GM12878 (cell line): ENCODE measurements around the gene B3GAT2. TPM values are rescaled to one million over a fixed set of nuclear protein-coding genes. Genes with fewer than 3 reads are reported as not detected.
A peak's percentile ranks its signal among the peaks of the same experiment; 100 is the strongest.

Source experiments
- ATAC-seq: fragments of 200-7000 bp; cut with Tn5 transposase; 3 replicates; pipeline ENCODE4 v1.9.1; 2020; ENCODE audit warnings: mild to moderate bottlenecking, moderate library complexity
- BruUV-seq: library from RNA; stranded (reverse); fragments of 400-500 nt; replicated peaks from 2 replicates; lab custom pipeline; 2021; lab: Mats Ljungman, UMichigan
- CTCF ChIA-PET: fragments of 300-600 bp; sonication (Branson Sonifier 250); formaldehyde crosslinking; extraction: SDS; loops from one replicate; lab custom pipeline; 2021; ENCODE audit warnings: inconsistent platforms; lab: Yijun Ruan, JAX
- POLR2A ChIA-PET: fragments of 350-600 bp; formaldehyde crosslinking; extraction: SDS; loops from one replicate; lab custom pipeline; 2021; ENCODE audit warnings: inconsistent platforms; lab: Charles Lee
- RAD21 ChIA-PET: fragments of 300-600 bp; sonication (Branson Sonifier 250); formaldehyde crosslinking; loops from one replicate; lab custom pipeline; 2023; ENCODE audit warnings: antibody characterized with exemption; ENCODE audit not compliant: unreplicated experiment; lab: Charles Lee
- SMC1A ChIA-PET: fragments of 300-600 bp; sonication (Branson Sonifier 250); formaldehyde crosslinking; loops from one replicate; lab custom pipeline; 2023; ENCODE audit not compliant: unreplicated experiment, uncharacterized antibody; lab: Charles Lee
- DNase-seq: peaks from one replicate; pipeline ENCODE4 v3.0.0-alpha.2; 2011; ENCODE audit warnings: low read depth, low spot score
- FAIRE-seq: peaks from 3 replicates; lab custom pipeline; 2011; peaks lifted over from hg19 to GRCh38; lab: Jason Lieb, UNC
- H2AFZ ChIP-seq: 2 replicates; pipeline ENCODE4 v1.6.0; 2011; ENCODE audit warnings: low read depth, low read length, control low read depth; ENCODE audit not compliant: control insufficient read depth
- H3K27ac ChIP-seq: 2 replicates; pipeline ENCODE4 v1.5.1; 2011; ENCODE audit warnings: control low read depth; ENCODE audit not compliant: control insufficient read depth, insufficient read depth
- H3K27me3 ChIP-seq, 2 experiments: replicated peaks in 1 of 2; 2 replicates each; pipeline versions ENCODE4 v1.6.0 to v1.6.1; 2011; ENCODE audit warnings: low read length in 1 of 2; ENCODE audit not compliant: control insufficient read depth in 2 of 2, insufficient read depth in 2 of 2
- H3K36me3 ChIP-seq, 2 experiments: 2 replicates each; pipeline ENCODE4 v1.5.1; 2011; ENCODE audit warnings: low read length in 1 of 2; ENCODE audit not compliant: control insufficient read depth in 2 of 2, insufficient read depth in 2 of 2
- H3K4me1 ChIP-seq: 2 replicates; pipeline ENCODE4 v1.6.1; 2011; ENCODE audit warnings: mild to moderate bottlenecking, low read length, moderate library complexity, mixed read lengths; ENCODE audit not compliant: control insufficient read depth, insufficient read depth
- H3K4me2 ChIP-seq: 2 replicates; pipeline ENCODE4 v1.6.0; 2011; ENCODE audit warnings: control low read depth; ENCODE audit not compliant: control insufficient read depth, insufficient read depth
- H3K4me3 ChIP-seq: fragments of 200-600 bp; sonication (generic); 2 replicates; pipeline ENCODE4 v1.5.1; 2016
- H3K79me2 ChIP-seq: 2 replicates; pipeline ENCODE4 v1.6.0; 2011; ENCODE audit warnings: low read length; ENCODE audit not compliant: control insufficient read depth, insufficient read depth
- H3K9ac ChIP-seq: 2 replicates; pipeline ENCODE4 v1.8.0; 2011; ENCODE audit warnings: low read length, control low read depth, mixed read lengths; ENCODE audit not compliant: control insufficient read depth, insufficient read depth
- H3K9me3 ChIP-seq: replicated peaks from 3 replicates; pipeline ENCODE4 v1.5.1; 2011; ENCODE audit warnings: mild to moderate bottlenecking, low read length; ENCODE audit not compliant: control insufficient read depth, insufficient read depth
- H4K20me1 ChIP-seq: 2 replicates; pipeline ENCODE4 v1.6.0; 2011; ENCODE audit not compliant: control insufficient read depth, insufficient read depth
- CTCF ChIP-seq, 3 experiments: IDR thresholded peaks in 2 of 3; conservative IDR thresholded peaks in 1 of 3; 2 replicates each; pipeline ENCODE4 v1.5.1; 2011; ENCODE audit warnings: low read depth in 3 of 3, low read length in 3 of 3, mild to moderate bottlenecking in 3 of 3, control low read depth in 2 of 3, moderate library complexity in 2 of 3, inconsistent platforms in 1 of 3, mixed read lengths in 1 of 3; ENCODE audit not compliant: control insufficient read depth in 2 of 3, insufficient read depth in 1 of 3; ENCODE audit errors: extremely low read depth in 1 of 3
- EED ChIP-seq: sonication (generic); IDR thresholded peaks from 2 replicates; pipeline ENCODE4 v1.6.1; 2016; ENCODE audit warnings: antibody characterized with exemption, low read depth
- FOXM1 ChIP-seq: IDR thresholded peaks from 2 replicates; pipeline ENCODE4 v1.6.1; 2012; ENCODE audit warnings: low read depth, mild to moderate bottlenecking, inconsistent platforms, low read length, moderate library complexity
- JUNB ChIP-seq: IDR thresholded peaks from 2 replicates; pipeline ENCODE4 v1.6.1; 2016; ENCODE audit warnings: antibody characterized with exemption, mild to moderate bottlenecking
- JUND ChIP-seq: IDR thresholded peaks from 2 replicates; pipeline ENCODE4 v1.6.1; 2012; ENCODE audit warnings: low read depth, mild to moderate bottlenecking, low read length, improper control_type of control experiment, moderate library complexity
- NFXL1 ChIP-seq: fragments of 450-650 bp; IDR thresholded peaks from 2 replicates; pipeline ENCODE4 v1.6.1; 2017; ENCODE audit warnings: antibody characterized with exemption, mild to moderate bottlenecking, borderline replicate concordance
- NFYB ChIP-seq: IDR thresholded peaks from 2 replicates; pipeline ENCODE4 v1.6.1; 2011; ENCODE audit warnings: low read depth, mild to moderate bottlenecking, low read length, improper control_type of control experiment, moderate library complexity; ENCODE audit not compliant: insufficient read depth
- RAD21 ChIP-seq: IDR thresholded peaks from 2 replicates; pipeline ENCODE4 v1.6.1; 2011; ENCODE audit warnings: mild to moderate bottlenecking, low read depth, low read length, moderate library complexity; ENCODE audit not compliant: insufficient read depth
- RCOR1 ChIP-seq: conservative IDR thresholded peaks from 2 replicates; pipeline ENCODE4 v1.6.1; 2012; ENCODE audit warnings: low read depth, low read length, improper control_type of control experiment
- SMC3 ChIP-seq: IDR thresholded peaks from 2 replicates; pipeline ENCODE4 v1.6.1; 2011; ENCODE audit warnings: low read length, improper control_type of control experiment, borderline replicate concordance
- SUZ12 ChIP-seq: fragments of 200-600 bp; sonication (generic); IDR thresholded peaks from one replicate; pipeline ENCODE4 v1.6.1; 2018; ENCODE audit warnings: antibody characterized with exemption, mild to moderate bottlenecking; ENCODE audit not compliant: unreplicated experiment
- TCF7 ChIP-seq: IDR thresholded peaks from 2 replicates; pipeline ENCODE4 v1.6.1; 2014; ENCODE audit warnings: antibody characterized with exemption, borderline replicate concordance
- YY1 ChIP-seq: IDR thresholded peaks from 2 replicates; pipeline ENCODE4 v1.6.1; 2011; ENCODE audit warnings: low read depth, mild to moderate bottlenecking, low read length
- ZNF24 ChIP-seq: fragments of 450-650 bp; IDR thresholded peaks from 2 replicates; pipeline ENCODE4 v1.6.1; 2017; ENCODE audit warnings: antibody characterized with exemption, mild to moderate bottlenecking
- WGBS: methylation state at CpG from one replicate; pipeline ENCODE4 v1.1.6; 2016; ENCODE audit warnings: low lambda C conversion rate; ENCODE audit not compliant: insufficient replicate concordance, insufficient coverage; ENCODE audit errors: missing lambda C conversion rate; 5-methylcytosine and 5-hydroxymethylcytosine counted together
- in situ Hi-C: fragments of 300-500 bp; cut with MboI; formaldehyde crosslinking; loops from 9 replicates; pipeline ENCODE4 v1.14.3; 2018; ENCODE audit warnings: mixed read lengths
- intact Hi-C: fragments of 100-400 bp; cut with micrococcal nuclease; formaldehyde crosslinking; loops from one replicate; pipeline ENCODE4 v1.14.2; 2022; ENCODE audit not compliant: unreplicated experiment
- polyA plus RNA-seq, 11 experiments: library from polyadenylated mRNA; depleted of rRNA in 4 of 11; unstranded in 6 of 11; stranded (reverse) in 5 of 11; fragments of >200 nt; fragmentation: Nextera tagmentation in 4 of 11; fragmentation: Illumina TruSeq in 1 of 11; extraction: Ambion mirVana in 4 of 11; extraction: Trizol in 1 of 11; gene quantifications; 1 replicate in 1 of 11; 2 replicates in 10 of 11; pipeline versions ENCODE4 v1.2.1 to v1.2.3, GENCODE V29; 2011 to 2016; ENCODE audit warnings: inconsistent platforms in 2 of 11, missing spikeins in 2 of 11, low read depth in 1 of 11
- total RNA-seq, 4 experiments: library from RNA; depleted of rRNA in 3 of 4; stranded (reverse); fragments of >200 nt in 3 of 4; fragmentation: Illumina TruSeq in 1 of 4; extraction: Trizol in 1 of 4; gene quantifications; 2 replicates each; pipeline versions ENCODE4 v1.2.1 to v1.2.3, GENCODE V29; 2013 to 2021
- TF ChIP-seq, protein P1 (sequence below): fragments of 450-650 bp; IDR thresholded peaks from 2 replicates; pipeline ENCODE4 v1.6.1; 2016; ENCODE audit warnings: mild to moderate bottlenecking

The B3GAT2 gene
- total and polyA plus RNA-seq, 10 of the 15 experiments (the other 5 are each of a cell fraction or from before 2014, with no cell fraction given), result 0.04 to 1.2 (median 0.22) TPM; not detected in 5

- in situ Hi-C loops, result loop anchor here (25.0 kb wide), 1 partner anchor 372 kb away; no protein-coding TSS in a partner anchor
- DNase-seq, result peak; percentile 19
- no peaks in the 10 kb centered on the region for H3K36me3 ChIP-seq
- WGBS, result 21% methylated on average over 15 of the region's 17 CpGs
- peak; percentile 94 for ATAC-seq
- ChIA-PET SMC1A (interaction anchor here (0.5 to 5.1 kb wide), 31 partner anchors 10 to 581 kb away, joined by 3 to 155 read pairs (median 3); no protein-coding TSS in a partner anchor), RAD21 (interaction anchor here (0.7 to 4.1 kb wide), 18 partner anchors 8 to 663 kb away, joined by 3 to 101 read pairs (median 4); no protein-coding TSS in a partner anchor), CTCF (interaction anchor here (0.7 to 7.9 kb wide), 45 partner anchors 9 to 663 kb away, joined by 3 to 225 read pairs (median 5); partner anchors contain the start of genes FAM135A and SMAP1), POLR2A (interaction anchor here (1.2 kb wide), 1 partner anchor 177 kb away, joined by 7 read pairs; no protein-coding TSS in a partner anchor)
- no peaks in the 10 kb centered on the region for H3K79me2 ChIP-seq
- H3K27ac ChIP-seq, result no peak overlapping the region
- no peaks in the 10 kb centered on the region for H3K9me3 ChIP-seq
- peak; percentile 89 for FAIRE-seq
- intact Hi-C loops, result loop anchor here (1.0 to 10.0 kb wide), 5 partner anchors 128 to 572 kb away; no protein-coding TSS in a partner anchor
- H3K9ac ChIP-seq, result no peak overlapping the region
- no peak overlapping the region for H3K4me2 ChIP-seq
- H3K4me3 ChIP-seq, result no peak overlapping the region
- H2AFZ ChIP-seq, result no peak overlapping the region
- H3K27me3 ChIP-seq, result no peaks in the 10 kb centered on the region
- no peaks in the 10 kb centered on the region for H3K4me1 ChIP-seq
- no peaks in the 10 kb centered on the region for H4K20me1 ChIP-seq
- TF ChIP-seq YY1, result peak; percentile 69
- no peak for TF ChIP-seq NFYB
- TF ChIP-seq CTCF (IDR thresholded peaks at IDR 0.05 in 2 of 3, conservative IDR thresholded peaks at IDR 0.05 in 1 of 3; ENCODE audit: control insufficient read depth in 2 of 3, extremely low read depth in 1 of 3, insufficient read depth in 1 of 3, low read depth in 3 of 3, low read length in 3 of 3), result peak; percentile 75 to 89 (median 87); a peak in 4 of 6 replicates
- TF ChIP-seq, protein P1, sequence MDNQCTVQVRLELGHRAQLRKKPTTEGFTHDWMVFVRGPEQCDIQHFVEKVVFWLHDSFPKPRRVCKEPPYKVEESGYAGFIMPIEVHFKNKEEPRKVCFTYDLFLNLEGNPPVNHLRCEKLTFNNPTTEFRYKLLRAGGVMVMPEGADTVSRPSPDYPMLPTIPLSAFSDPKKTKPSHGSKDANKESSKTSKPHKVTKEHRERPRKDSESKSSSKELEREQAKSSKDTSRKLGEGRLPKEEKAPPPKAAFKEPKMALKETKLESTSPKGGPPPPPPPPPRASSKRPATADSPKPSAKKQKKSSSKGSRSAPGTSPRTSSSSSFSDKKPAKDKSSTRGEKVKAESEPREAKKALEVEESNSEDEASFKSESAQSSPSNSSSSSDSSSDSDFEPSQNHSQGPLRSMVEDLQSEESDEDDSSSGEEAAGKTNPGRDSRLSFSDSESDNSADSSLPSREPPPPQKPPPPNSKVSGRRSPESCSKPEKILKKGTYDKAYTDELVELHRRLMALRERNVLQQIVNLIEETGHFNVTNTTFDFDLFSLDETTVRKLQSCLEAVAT, result no peak
- TF ChIP-seq TCF7, result no peak
- no peak for TF ChIP-seq JUND
- TF ChIP-seq RCOR1, result no peak
- TF ChIP-seq FOXM1, result no peak
- no peak for TF ChIP-seq ZNF24
- peak; percentile 97 for TF ChIP-seq RAD21
- TF ChIP-seq SUZ12, result no peak
- no peak for TF ChIP-seq JUNB
- TF ChIP-seq SMC3, result peak; percentile 94
- peak; percentile 35; the same call in 1 of the 2 replicates for TF ChIP-seq EED
- no peak for TF ChIP-seq NFXL1
- no TSS peak for BruUV-seq
Observed at GRCh38 chr6:70884074-70884983, 72.5 kb downstream of the B3GAT2 start.
